ENCODE measurements around the gene FAN1.

- TF ChIP-seq, protein P1, sequence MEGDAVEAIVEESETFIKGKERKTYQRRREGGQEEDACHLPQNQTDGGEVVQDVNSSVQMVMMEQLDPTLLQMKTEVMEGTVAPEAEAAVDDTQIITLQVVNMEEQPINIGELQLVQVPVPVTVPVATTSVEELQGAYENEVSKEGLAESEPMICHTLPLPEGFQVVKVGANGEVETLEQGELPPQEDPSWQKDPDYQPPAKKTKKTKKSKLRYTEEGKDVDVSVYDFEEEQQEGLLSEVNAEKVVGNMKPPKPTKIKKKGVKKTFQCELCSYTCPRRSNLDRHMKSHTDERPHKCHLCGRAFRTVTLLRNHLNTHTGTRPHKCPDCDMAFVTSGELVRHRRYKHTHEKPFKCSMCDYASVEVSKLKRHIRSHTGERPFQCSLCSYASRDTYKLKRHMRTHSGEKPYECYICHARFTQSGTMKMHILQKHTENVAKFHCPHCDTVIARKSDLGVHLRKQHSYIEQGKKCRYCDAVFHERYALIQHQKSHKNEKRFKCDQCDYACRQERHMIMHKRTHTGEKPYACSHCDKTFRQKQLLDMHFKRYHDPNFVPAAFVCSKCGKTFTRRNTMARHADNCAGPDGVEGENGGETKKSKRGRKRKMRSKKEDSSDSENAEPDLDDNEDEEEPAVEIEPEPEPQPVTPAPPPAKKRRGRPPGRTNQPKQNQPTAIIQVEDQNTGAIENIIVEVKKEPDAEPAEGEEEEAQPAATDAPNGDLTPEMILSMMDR (conservative IDR thresholded peaks at IDR 0.05 in 1 of 2, IDR thresholded peaks at IDR 0.05 in 1 of 2; ENCODE audit: extremely low read depth in 1 of 2, insufficient read depth in 1 of 2, low read depth in 1 of 2, low read length in 2 of 2) = no peak
- no peak for TF ChIP-seq EZH2 (IDR thresholded peaks at IDR 0.05; ENCODE audit: borderline replicate concordance, low read length)
These were observed 8.1 kb upstream of the FAN1 start for GRCh38 chr15:30895461-30896210.
